ENCODE results near the gene IL26. TPM values are rescaled to one million over a fixed set of nuclear protein-coding genes. Genes with fewer than 3 reads are reported as not detected.

IL26 gene
- total and polyA plus RNA-seq, 4 donors = not detected

GRCh38 chr12:68199127-68199526 is 26.5 kb downstream of the IL26 start:
- Histone ChIP-seq H3K9ac (ENCODE audit: insufficient read depth in 1 of 2, low read length in 2 of 2) (no peak overlapping the region), H3K36me3 (ENCODE audit: control insufficient read depth in 4 of 4, insufficient read depth in 4 of 4, low read length in 4 of 4) (no peaks in the 10 kb centered on the region), H3K27ac (ENCODE audit: low read depth in 1 of 2, low read length in 1 of 2) (no peak overlapping the region), H3K4me1 (ENCODE audit: control insufficient read depth in 5 of 5, insufficient read depth in 5 of 5, low read length in 5 of 5) (peaks cover 0 to 2% (median 0%) of the 10 kb centered on the region in 5 donors), H3K27me3 (ENCODE audit: control insufficient read depth in 3 of 3, insufficient read depth in 3 of 3, low read length in 2 of 3) (peaks cover 0 to 4% (median 0%) of the 10 kb centered on the region in 3 donors), H3K4me3 (no peak overlapping the region), H3K9me3 (ENCODE audit: control insufficient read depth in 4 of 4, insufficient read depth in 3 of 4, low read length in 3 of 4) (peaks cover 0 to 2% (median 0%) of the 10 kb centered on the region in 4 donors)
- no peak for ATAC-seq (ENCODE audit: insufficient read depth, low FRiP score)
- WGBS, 2 donors = 90 to 96% methylated on average over 1 of the region's 1 CpG
- TF ChIP-seq CTCF (IDR thresholded peaks at IDR 0.05; ENCODE audit: control extremely low read depth, extremely low read depth) = no peak
- DNase-seq = no peak

GRCh38 chr12:68198507-68199086 is 27.0 kb downstream of the IL26 start:
- TF ChIP-seq CTCF (IDR thresholded peaks at IDR 0.05; ENCODE audit: control extremely low read depth, extremely low read depth) = no peak
- Histone ChIP-seq H3K27ac (ENCODE audit: low read depth in 1 of 2, low read length in 1 of 2) (no peak overlapping the region), H3K27me3 (ENCODE audit: control insufficient read depth in 3 of 3, insufficient read depth in 3 of 3, low read length in 2 of 3) (peaks cover 0 to 4% (median 0%) of the 10 kb centered on the region in 3 donors), H3K36me3 (ENCODE audit: control insufficient read depth in 4 of 4, insufficient read depth in 4 of 4, low read length in 4 of 4) (no peaks in the 10 kb centered on the region), H3K4me1 (ENCODE audit: control insufficient read depth in 5 of 5, insufficient read depth in 5 of 5, low read length in 5 of 5) (peaks cover 0 to 2% (median 0%) of the 10 kb centered on the region in 5 donors), H3K4me3 (no peak overlapping the region), H3K9me3 (ENCODE audit: control insufficient read depth in 4 of 4, insufficient read depth in 3 of 4, low read length in 3 of 4) (peaks cover 0 to 2% (median 0%) of the 10 kb centered on the region in 4 donors), H3K9ac (ENCODE audit: insufficient read depth in 1 of 2, low read length in 2 of 2) (no peak overlapping the region)
- 77 to 86% methylated on average over 12 of the region's 12 CpGs for WGBS, 2 donors
- ATAC-seq (ENCODE audit: insufficient read depth, low FRiP score) (no peak), DNase-seq (no peak)

GRCh38 chr12:68190301-68190700 is 35.3 kb downstream of the IL26 start:
- Histone ChIP-seq H3K4me3 (no peak overlapping the region), H3K9ac (ENCODE audit: insufficient read depth in 1 of 2, low read length in 2 of 2) (no peak overlapping the region), H3K9me3 (ENCODE audit: control insufficient read depth in 4 of 4, insufficient read depth in 3 of 4, low read length in 3 of 4) (no peaks in the 10 kb centered on the region), H3K36me3 (ENCODE audit: control insufficient read depth in 4 of 4, insufficient read depth in 4 of 4, low read length in 4 of 4) (no peaks in the 10 kb centered on the region), H3K27me3 (ENCODE audit: control insufficient read depth in 3 of 3, insufficient read depth in 3 of 3, low read length in 2 of 3) (no peaks in the 10 kb centered on the region), H3K27ac (ENCODE audit: low read depth in 1 of 2, low read length in 1 of 2) (no peak overlapping the region), H3K4me1 (ENCODE audit: control insufficient read depth in 5 of 5, insufficient read depth in 5 of 5, low read length in 5 of 5) (no peaks in the 10 kb centered on the region)
- no peak for DNase-seq
- no peak for TF ChIP-seq CTCF (IDR thresholded peaks at IDR 0.05; ENCODE audit: control extremely low read depth, extremely low read depth)
- ATAC-seq (ENCODE audit: insufficient read depth, low FRiP score) = no peak

GRCh38 chr12:68189821-68190242 is 35.8 kb downstream of the IL26 start:
- no peak overlapping the region for H3K27ac ChIP-seq (ENCODE audit: low read depth in 1 of 2, low read length in 1 of 2)
- no peak overlapping the region for H3K9ac ChIP-seq (ENCODE audit: insufficient read depth in 1 of 2, low read length in 2 of 2)
- no peak for ATAC-seq (ENCODE audit: insufficient read depth, low FRiP score)
- no peaks in the 10 kb centered on the region for H3K27me3 ChIP-seq (ENCODE audit: control insufficient read depth in 3 of 3, insufficient read depth in 3 of 3, low read length in 2 of 3)
- DNase-seq = no peak
- no peaks in the 10 kb centered on the region for H3K9me3 ChIP-seq (ENCODE audit: control insufficient read depth in 4 of 4, insufficient read depth in 3 of 4, low read length in 3 of 4)
- H3K4me1 ChIP-seq (ENCODE audit: control insufficient read depth in 5 of 5, insufficient read depth in 5 of 5, low read length in 5 of 5) = no peaks in the 10 kb centered on the region
- H3K4me3 ChIP-seq = no peak overlapping the region
- TF ChIP-seq CTCF (IDR thresholded peaks at IDR 0.05; ENCODE audit: control extremely low read depth, extremely low read depth) = no peak
- 77 to 84% methylated on average over 4 of the region's 4 CpGs for WGBS, 2 donors
- no peaks in the 10 kb centered on the region for H3K36me3 ChIP-seq (ENCODE audit: control insufficient read depth in 4 of 4, insufficient read depth in 4 of 4, low read length in 4 of 4)

Data from lung (tissue), 12 donors.